Keratinocyte (primary cell): ENCODE measurements around the gene THOC6. TPM values are rescaled to one million over a fixed set of nuclear protein-coding genes. Genes with fewer than 3 reads are reported as not detected.

Source experiments
- DNase-seq: peaks from one replicate; pipeline ENCODE4 v3.0.0-alpha.2; 2011; ENCODE audit warnings: low read depth, missing footprints, low spot score
- FAIRE-seq: peaks from 2 replicates; lab custom pipeline; 2011; peaks lifted over from hg19 to GRCh38; lab: Jason Lieb, UNC
- H2AFZ ChIP-seq: 2 replicates; pipeline ENCODE4 v1.6.0; 2012; ENCODE audit warnings: low read length, control low read depth, inconsistent platforms; ENCODE audit not compliant: control insufficient read depth
- H3K27ac ChIP-seq: 2 replicates; pipeline ENCODE4 v1.5.1; 2011; ENCODE audit warnings: low read length; ENCODE audit not compliant: control insufficient read depth, insufficient read depth
- H3K27me3 ChIP-seq: 3 replicates; pipeline ENCODE4 v1.6.0; 2011; ENCODE audit warnings: low read length; ENCODE audit not compliant: control insufficient read depth, insufficient read depth; ENCODE audit errors: extremely low read depth
- H3K36me3 ChIP-seq, 2 experiments: 2 replicates in 1 of 2; 3 replicates in 1 of 2; pipeline ENCODE4 v1.5.1; 2011; ENCODE audit warnings: low read length in 2 of 2, mild to moderate bottlenecking in 1 of 2; ENCODE audit not compliant: control insufficient read depth in 2 of 2, insufficient read depth in 2 of 2; ENCODE audit errors: extremely low read depth in 1 of 2
- H3K4me1 ChIP-seq: 3 replicates; pipeline ENCODE4 v1.5.1; 2011; ENCODE audit warnings: low read length; ENCODE audit not compliant: control insufficient read depth, insufficient read depth; ENCODE audit errors: extremely low read depth
- H3K4me2 ChIP-seq: 3 replicates; pipeline ENCODE4 v1.6.0; 2011; ENCODE audit warnings: low read depth, low read length; ENCODE audit not compliant: control insufficient read depth, insufficient read depth; ENCODE audit errors: extremely low read depth
- H3K4me3 ChIP-seq, 3 experiments: fragments of 200-600 bp in 1 of 3; sonication (generic) in 1 of 3; 2 replicates in 2 of 3; 3 replicates in 1 of 3; pipeline ENCODE4 v1.5.1; 2011 to 2016; ENCODE audit warnings: low read length in 3 of 3, mild to moderate bottlenecking in 3 of 3, control low read depth in 2 of 3, inconsistent platforms in 1 of 3, low read depth in 1 of 3, mixed read lengths in 1 of 3, mixed run types in 1 of 3, moderate library complexity in 1 of 3; ENCODE audit not compliant: control insufficient read depth in 2 of 3, insufficient read depth in 2 of 3; ENCODE audit errors: extremely low read depth in 1 of 3
- H3K79me2 ChIP-seq: 2 replicates; pipeline ENCODE4 v1.6.0; 2012; ENCODE audit warnings: low read length; ENCODE audit not compliant: control insufficient read depth, insufficient read depth
- H3K9ac ChIP-seq: 3 replicates; pipeline ENCODE4 v1.6.0; 2011; ENCODE audit warnings: low read length; ENCODE audit not compliant: control insufficient read depth, insufficient read depth; ENCODE audit errors: extremely low read depth
- H3K9me1 ChIP-seq: 3 replicates; pipeline ENCODE4 v1.6.0; 2011; ENCODE audit warnings: low read length; ENCODE audit not compliant: control insufficient read depth, insufficient read depth; ENCODE audit errors: extremely low read depth
- H3K9me3 ChIP-seq: 2 replicates; pipeline ENCODE4 v1.5.1; 2012; ENCODE audit warnings: low read depth, low read length; ENCODE audit not compliant: control insufficient read depth
- H4K20me1 ChIP-seq: 3 replicates; pipeline ENCODE4 v1.6.0; 2011; ENCODE audit warnings: low read length; ENCODE audit not compliant: control insufficient read depth, insufficient read depth; ENCODE audit errors: extremely low read depth
- EZH2 ChIP-seq: IDR thresholded peaks from one replicate; pipeline ENCODE4 v1.6.1; 2012; ENCODE audit warnings: inconsistent platforms, mild to moderate bottlenecking, low read length, moderate library complexity
- dilution Hi-C: fragments of 300-500 bp; cut with MboI; formaldehyde crosslinking; loops from one replicate; pipeline ENCODE4 v1.7.0; 2020; ENCODE audit warnings: low sequenced_read_pairs; ENCODE audit not compliant: extremely low pct_ligation_motif_present
- polyA plus RNA-seq, 5 experiments: library from polyadenylated mRNA; depleted of rRNA in 3 of 5; stranded (reverse) in 3 of 5; stranded (forward) in 1 of 5; unstranded in 1 of 5; fragments of >200 nt; gene quantifications; 1 replicate in 1 of 5; 2 replicates in 3 of 5; 3 replicates in 1 of 5; pipeline versions ENCODE4 v1.2.1 to v1.2.3, GENCODE V29; 2011 to 2012; ENCODE audit warnings: missing spikeins in 2 of 5, low read depth in 1 of 5, low replicate concordance in 1 of 5
- TF ChIP-seq, protein P1 (sequence below), 3 experiments: IDR thresholded peaks in 1 of 3; conservative IDR thresholded peaks in 1 of 3; optimal IDR thresholded peaks in 1 of 3; 2 replicates in 2 of 3; 3 replicates in 1 of 3; pipeline versions ENCODE3 to v1.5.1; 2011; ENCODE audit warnings: low read length in 3 of 3, mild to moderate bottlenecking in 3 of 3, moderate library complexity in 2 of 3, control low read depth in 1 of 3, inconsistent platforms in 1 of 3; ENCODE audit not compliant: insufficient read depth in 2 of 3; ENCODE audit errors: extremely low read depth in 1 of 3

Gene THOC6
- polyA plus RNA-seq, 1 donor (not counting 4 experiments of a cell fraction or from before 2014, with no cell fraction given), result 10.3 TPM

DNA sequence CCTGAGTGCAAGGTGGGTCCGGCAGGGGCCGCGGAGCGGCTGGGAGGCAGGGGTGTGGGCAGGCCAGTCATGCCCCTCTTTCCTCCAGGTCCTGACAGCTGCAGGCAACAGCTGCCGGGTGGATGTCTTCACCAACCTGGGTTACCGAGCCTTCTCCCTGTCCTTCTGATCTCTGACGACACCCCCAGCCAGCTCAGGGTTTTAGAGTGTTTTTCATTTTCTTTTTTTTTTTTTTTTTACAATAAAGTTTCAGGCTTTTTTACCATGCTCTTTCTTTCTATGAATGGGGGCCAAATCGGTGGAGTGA is 3.6 kb downstream of the THOC6 start:
- no peak for TF ChIP-seq EZH2
- TF ChIP-seq, protein P1, sequence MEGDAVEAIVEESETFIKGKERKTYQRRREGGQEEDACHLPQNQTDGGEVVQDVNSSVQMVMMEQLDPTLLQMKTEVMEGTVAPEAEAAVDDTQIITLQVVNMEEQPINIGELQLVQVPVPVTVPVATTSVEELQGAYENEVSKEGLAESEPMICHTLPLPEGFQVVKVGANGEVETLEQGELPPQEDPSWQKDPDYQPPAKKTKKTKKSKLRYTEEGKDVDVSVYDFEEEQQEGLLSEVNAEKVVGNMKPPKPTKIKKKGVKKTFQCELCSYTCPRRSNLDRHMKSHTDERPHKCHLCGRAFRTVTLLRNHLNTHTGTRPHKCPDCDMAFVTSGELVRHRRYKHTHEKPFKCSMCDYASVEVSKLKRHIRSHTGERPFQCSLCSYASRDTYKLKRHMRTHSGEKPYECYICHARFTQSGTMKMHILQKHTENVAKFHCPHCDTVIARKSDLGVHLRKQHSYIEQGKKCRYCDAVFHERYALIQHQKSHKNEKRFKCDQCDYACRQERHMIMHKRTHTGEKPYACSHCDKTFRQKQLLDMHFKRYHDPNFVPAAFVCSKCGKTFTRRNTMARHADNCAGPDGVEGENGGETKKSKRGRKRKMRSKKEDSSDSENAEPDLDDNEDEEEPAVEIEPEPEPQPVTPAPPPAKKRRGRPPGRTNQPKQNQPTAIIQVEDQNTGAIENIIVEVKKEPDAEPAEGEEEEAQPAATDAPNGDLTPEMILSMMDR (optimal IDR thresholded peaks at IDR 0.05 in 1 of 3, IDR thresholded peaks at IDR 0.05 in 1 of 3, conservative IDR thresholded peaks at IDR 0.05 in 1 of 3; ENCODE audit: extremely low read depth in 1 of 3, insufficient read depth in 2 of 3, low read length in 3 of 3), result no peak
- peaks cover 20% of the 10 kb centered on the region for H3K4me1 ChIP-seq
- no peak for FAIRE-seq

DNA sequence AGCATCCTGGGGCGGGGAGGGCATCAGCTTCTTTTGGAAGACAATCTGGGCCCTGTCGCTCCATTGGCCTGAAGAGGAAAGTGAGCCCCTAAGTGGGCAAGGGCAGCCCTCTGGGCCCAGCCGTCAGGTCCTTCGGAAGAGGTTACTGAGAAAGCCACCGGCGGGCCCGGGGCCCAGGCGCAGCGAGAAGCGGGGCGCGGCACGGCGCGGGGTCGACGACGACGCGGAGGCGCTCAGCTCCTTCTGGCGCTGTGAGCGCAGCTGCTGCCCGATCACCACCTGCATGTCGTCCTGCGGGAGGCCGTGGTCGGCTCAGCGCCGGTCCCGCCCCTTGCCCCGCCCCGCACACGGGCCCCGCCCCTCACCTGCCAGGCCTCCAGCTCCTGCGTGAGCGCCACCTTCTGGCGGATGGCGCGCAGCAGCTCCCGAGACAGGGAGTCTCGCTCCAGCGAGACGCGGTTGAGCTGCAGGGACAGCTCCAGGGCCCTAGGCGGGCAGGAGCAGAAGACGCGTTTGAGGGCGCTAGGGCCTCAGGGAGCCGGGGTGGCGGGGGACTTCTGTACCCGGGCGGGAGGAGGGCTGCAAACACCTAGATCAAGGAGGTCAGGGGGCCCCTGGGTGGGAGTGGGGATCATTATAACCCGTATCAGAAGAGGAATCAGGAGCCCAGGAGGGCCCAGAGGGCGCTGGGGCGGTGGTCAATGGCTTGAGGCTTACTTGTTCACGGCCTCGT is 4.3 kb downstream of the THOC6 start:
- dilution Hi-C loops, result no loop called here
- DNase-seq (no peak), FAIRE-seq (no peak)
- Histone ChIP-seq H2AFZ (no peak overlapping the region), H3K79me2 (no peaks in the 10 kb centered on the region), H3K4me2 (peak overlapping the region; percentile 41), H3K4me3 (no peak overlapping the region), H4K20me1 (no peaks in the 10 kb centered on the region), H3K36me3 (peaks cover 11 to 15% of the 10 kb centered on the region in 2 experiments), H3K4me1 (peaks cover 13% of the 10 kb centered on the region), H3K9ac (no peak overlapping the region), H3K9me3 (no peaks in the 10 kb centered on the region), H3K27ac (no peak overlapping the region), H3K27me3 (peaks cover 19% of the 10 kb centered on the region), H3K9me1 (no peaks in the 10 kb centered on the region)
- no peak for TF ChIP-seq EZH2
- TF ChIP-seq, protein P1 (optimal IDR thresholded peaks at IDR 0.05 in 1 of 3, IDR thresholded peaks at IDR 0.05 in 1 of 3, conservative IDR thresholded peaks at IDR 0.05 in 1 of 3; ENCODE audit: extremely low read depth in 1 of 3, insufficient read depth in 2 of 3, low read length in 3 of 3), result peak; percentile 41 to 92 (median 92)

More for the DNA sequence above, 3.6 kb downstream of the THOC6 start:
- no peak for DNase-seq
- Histone ChIP-seq H3K27ac (no peak overlapping the region), H3K9me1 (no peaks in the 10 kb centered on the region), H3K36me3 (peaks cover 11 to 22% of the 10 kb centered on the region in 2 experiments), H3K4me2 (no peak overlapping the region), H3K27me3 (peaks cover 19% of the 10 kb centered on the region), H2AFZ (no peak overlapping the region), H3K79me2 (no peaks in the 10 kb centered on the region), H3K4me3 (no peak overlapping the region), H3K9ac (no peak overlapping the region), H3K9me3 (no peaks in the 10 kb centered on the region), H4K20me1 (no peaks in the 10 kb centered on the region)
- dilution Hi-C loops, result no loop called here
